HepG2 (cell line): Measurements from ENCODE around the gene GDPD4. TPM values are rescaled to one million over a fixed set of nuclear protein-coding genes. Genes with fewer than 3 reads are reported as not detected.

ENCODE experiments used
- DNMT1 ChIP-seq: sonication (generic); formaldehyde crosslinking; IDR thresholded peaks from 2 replicates; pipeline ENCODE4 v1.5.1; 2020; ENCODE audit warnings: mild to moderate bottlenecking, missing genetic modification reagents
- FOXK2 ChIP-seq: fragments of 450-650 bp; IDR thresholded peaks from 2 replicates; pipeline ENCODE4 v1.6.1; 2016
- HDAC1 ChIP-seq: sonication (generic); formaldehyde crosslinking; IDR thresholded peaks from 2 replicates; pipeline ENCODE4 v1.5.1; 2020; ENCODE audit warnings: mild to moderate bottlenecking, missing genetic modification reagents
- LCORL ChIP-seq, 2 experiments: fragments of 450-650 bp in 1 of 2; sonication (generic) in 1 of 2; formaldehyde crosslinking in 1 of 2; IDR thresholded peaks; 2 replicates each; pipeline versions ENCODE4 v1.5.0 to v1.6.1; 2017 to 2020; ENCODE audit warnings: antibody characterized with exemption in 1 of 2, missing genetic modification reagents in 1 of 2
- POGZ ChIP-seq: sonication (generic); formaldehyde crosslinking; IDR thresholded peaks from 2 replicates; pipeline ENCODE4 v1.4.0; 2020; ENCODE audit warnings: mild to moderate bottlenecking, missing genetic modification reagents
- RBFOX2 ChIP-seq: fragments of 200-400 bp; formaldehyde crosslinking; IDR thresholded peaks from 2 replicates; pipeline ENCODE4 v1.6.1; 2017; ENCODE audit warnings: low read depth, mild to moderate bottlenecking, low read length
- RNF219 ChIP-seq: sonication (generic); formaldehyde crosslinking; IDR thresholded peaks from 2 replicates; pipeline ENCODE4 v1.5.0; 2020; ENCODE audit warnings: mild to moderate bottlenecking, missing genetic modification reagents
- RXRA ChIP-seq: sonication (generic); formaldehyde crosslinking; IDR thresholded peaks from 2 replicates; pipeline ENCODE4 v1.5.1; 2020; ENCODE audit warnings: missing genetic modification reagents
- RXRB ChIP-seq: IDR thresholded peaks from 2 replicates; pipeline ENCODE4 v1.6.1; 2016; ENCODE audit warnings: borderline replicate concordance, missing genetic modification reagents, missing compliant biosample characterization
- SALL1 ChIP-seq: sonication (generic); formaldehyde crosslinking; IDR thresholded peaks from 2 replicates; pipeline ENCODE4 v1.8.0; 2022; ENCODE audit warnings: mild to moderate bottlenecking, missing genetic modification reagents
- SCMH1 ChIP-seq: sonication (generic); formaldehyde crosslinking; IDR thresholded peaks from 2 replicates; pipeline ENCODE4 v1.9.0; 2021; ENCODE audit warnings: missing genetic modification reagents, mild to moderate bottlenecking, borderline replicate concordance
- polyA plus RNA-seq, 8 experiments: library from polyadenylated mRNA; depleted of rRNA in 3 of 8; stranded (reverse) in 7 of 8; unstranded in 1 of 8; fragments of >200 nt; fragmentation: Illumina TruSeq in 4 of 8; extraction: Trizol in 4 of 8; gene quantifications; 2 replicates each; pipeline versions ENCODE4 v1.2.1 to v1.2.3, GENCODE V29; 2011 to 2016; ENCODE audit warnings: low read depth in 4 of 8, missing spikeins in 1 of 8, mixed read lengths in 1 of 8; ENCODE audit not compliant: insufficient read depth in 1 of 8
- total RNA-seq, 5 experiments: library from RNA; depleted of rRNA; stranded (reverse); fragments of >200 nt; fragmentation: Illumina TruSeq; extraction: Trizol; gene quantifications; 2 replicates each; pipeline ENCODE4 v1.2.3, GENCODE V29; 2016; ENCODE audit warnings: low read depth in 1 of 5
- TF ChIP-seq, protein P1 (sequence below): sonication (generic); formaldehyde crosslinking; IDR thresholded peaks from one replicate; pipeline ENCODE4 v1.5.1; 2020; ENCODE audit warnings: mild to moderate bottlenecking, missing genetic modification reagents; ENCODE audit errors: not compliant biosample characterization
- TF ChIP-seq, protein P2 (sequence below): sonication (generic); formaldehyde crosslinking; IDR thresholded peaks from 2 replicates; pipeline ENCODE4 v1.4.0; 2020; ENCODE audit warnings: missing genetic modification reagents, borderline replicate concordance
- TF ChIP-seq, protein P3 (sequence below): IDR thresholded peaks from 2 replicates; pipeline ENCODE4 v1.6.1; 2018; ENCODE audit warnings: missing genetic modification reagents, mild to moderate bottlenecking, missing compliant biosample characterization

Gene GDPD4
- total and polyA plus RNA-seq, 2 of the 13 experiments (the other 11 are each of a cell fraction or from before 2014, with no cell fraction given), result not detected

DNA sequence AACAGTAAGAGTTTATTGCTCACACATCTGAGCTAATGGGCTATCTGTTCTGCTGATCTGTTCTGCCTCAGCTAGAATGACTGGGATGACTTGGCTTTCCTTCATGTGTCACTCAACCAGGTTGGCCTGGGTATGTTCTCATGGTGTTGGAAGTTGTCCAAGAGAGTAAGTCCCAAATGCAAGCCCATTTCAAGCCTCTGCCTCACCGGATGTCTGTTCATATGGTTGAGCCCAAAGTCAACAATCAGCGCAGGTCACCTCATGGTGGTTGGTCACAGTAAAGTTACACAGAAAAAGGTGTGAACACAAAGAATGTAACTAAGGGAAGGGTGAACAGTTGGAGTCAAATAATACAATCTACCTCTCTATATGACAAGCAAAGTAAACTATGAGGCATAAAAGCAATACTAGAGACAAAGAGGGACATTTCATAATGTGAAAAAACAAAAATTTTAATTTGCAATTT lies 1.9 kb downstream of the GDPD4 start (continued):
- TF ChIP-seq, protein P1, sequence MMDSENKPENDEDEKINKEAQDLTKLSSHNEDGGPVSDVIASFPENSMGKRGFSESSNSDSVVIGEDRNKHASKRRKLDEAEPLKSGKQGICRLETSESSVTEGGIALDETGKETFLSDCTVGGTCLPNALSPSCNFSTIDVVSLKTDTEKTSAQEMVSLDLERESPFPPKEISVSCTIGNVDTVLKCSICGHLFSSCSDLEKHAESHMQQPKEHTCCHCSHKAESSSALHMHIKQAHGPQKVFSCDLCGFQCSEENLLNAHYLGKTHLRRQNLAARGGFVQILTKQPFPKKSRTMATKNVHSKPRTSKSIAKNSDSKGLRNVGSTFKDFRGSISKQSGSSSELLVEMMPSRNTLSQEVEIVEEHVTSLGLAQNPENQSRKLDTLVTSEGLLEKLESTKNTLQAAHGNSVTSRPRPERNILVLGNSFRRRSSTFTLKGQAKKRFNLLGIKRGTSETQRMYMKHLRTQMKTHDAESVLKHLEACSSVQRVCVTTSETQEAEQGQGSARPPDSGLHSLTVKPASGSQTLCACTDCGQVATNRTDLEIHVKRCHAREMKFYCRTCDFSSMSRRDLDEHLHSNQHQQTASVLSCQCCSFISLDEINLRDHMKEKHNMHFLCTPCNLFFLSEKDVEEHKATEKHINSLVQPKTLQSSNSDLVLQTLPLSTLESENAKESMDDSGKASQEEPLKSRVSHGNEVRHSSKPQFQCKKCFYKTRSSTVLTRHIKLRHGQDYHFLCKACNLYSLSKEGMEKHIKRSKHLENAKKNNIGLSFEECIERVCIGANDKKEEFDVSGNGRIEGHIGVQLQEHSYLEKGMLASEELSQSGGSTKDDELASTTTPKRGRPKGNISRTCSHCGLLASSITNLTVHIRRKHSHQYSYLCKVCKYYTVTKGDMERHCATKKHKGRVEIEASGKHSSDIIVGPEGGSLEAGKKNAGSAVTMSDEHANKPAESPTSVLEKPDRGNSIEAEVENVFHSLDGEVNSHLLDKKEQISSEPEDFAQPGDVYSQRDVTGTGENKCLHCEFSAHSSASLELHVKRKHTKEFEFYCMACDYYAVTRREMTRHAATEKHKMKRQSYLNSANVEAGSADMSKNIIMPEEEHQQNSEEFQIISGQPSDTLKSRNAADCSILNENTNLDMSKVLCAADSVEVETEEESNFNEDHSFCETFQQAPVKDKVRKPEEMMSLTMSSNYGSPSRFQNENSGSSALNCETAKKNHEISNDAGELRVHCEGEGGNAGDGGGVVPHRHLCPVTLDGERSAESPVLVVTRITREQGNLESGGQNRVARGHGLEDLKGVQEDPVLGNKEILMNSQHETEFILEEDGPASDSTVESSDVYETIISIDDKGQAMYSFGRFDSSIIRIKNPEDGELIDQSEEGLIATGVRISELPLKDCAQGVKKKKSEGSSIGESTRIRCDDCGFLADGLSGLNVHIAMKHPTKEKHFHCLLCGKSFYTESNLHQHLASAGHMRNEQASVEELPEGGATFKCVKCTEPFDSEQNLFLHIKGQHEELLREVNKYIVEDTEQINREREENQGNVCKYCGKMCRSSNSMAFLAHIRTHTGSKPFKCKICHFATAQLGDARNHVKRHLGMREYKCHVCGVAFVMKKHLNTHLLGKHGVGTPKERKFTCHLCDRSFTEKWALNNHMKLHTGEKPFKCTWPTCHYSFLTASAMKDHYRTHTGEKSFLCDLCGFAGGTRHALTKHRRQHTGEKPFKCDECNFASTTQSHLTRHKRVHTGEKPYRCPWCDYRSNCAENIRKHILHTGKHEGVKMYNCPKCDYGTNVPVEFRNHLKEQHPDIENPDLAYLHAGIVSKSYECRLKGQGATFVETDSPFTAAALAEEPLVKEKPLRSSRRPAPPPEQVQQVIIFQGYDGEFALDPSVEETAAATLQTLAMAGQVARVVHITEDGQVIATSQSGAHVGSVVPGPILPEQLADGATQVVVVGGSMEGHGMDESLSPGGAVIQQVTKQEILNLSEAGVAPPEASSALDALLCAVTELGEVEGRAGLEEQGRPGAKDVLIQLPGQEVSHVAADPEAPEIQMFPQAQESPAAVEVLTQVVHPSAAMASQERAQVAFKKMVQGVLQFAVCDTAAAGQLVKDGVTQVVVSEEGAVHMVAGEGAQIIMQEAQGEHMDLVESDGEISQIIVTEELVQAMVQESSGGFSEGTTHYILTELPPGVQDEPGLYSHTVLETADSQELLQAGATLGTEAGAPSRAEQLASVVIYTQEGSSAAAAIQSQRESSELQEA (CRISPR knock-in tag), result no peak
- TF ChIP-seq POGZ (0 out of 2 replicates have a peak, but pooled peaks have one; percentile 35), SCMH1 (CRISPR knock-in tag) (no peak), LCORL (IDR thresholded peaks at IDR 0.05) (no peak), LCORL (CRISPR knock-in tag; IDR thresholded peaks at IDR 0.05) (0 out of 2 replicates have a peak, but pooled peaks have one; percentile 35), RNF219 (CRISPR knock-in tag) (no peak), SALL1 (CRISPR knock-in tag) (peak; percentile 60), FOXK2 (no peak), RXRB (CRISPR knock-in tag) (peak; percentile 59; the same call in 1 of the 2 replicates), HDAC1 (CRISPR knock-in tag) (no peak), DNMT1 (CRISPR knock-in tag) (no peak), RXRA (CRISPR knock-in tag) (peak; percentile 22; the same call in 1 of the 2 replicates), RBFOX2 (no peak)
- TF ChIP-seq, protein P2, sequence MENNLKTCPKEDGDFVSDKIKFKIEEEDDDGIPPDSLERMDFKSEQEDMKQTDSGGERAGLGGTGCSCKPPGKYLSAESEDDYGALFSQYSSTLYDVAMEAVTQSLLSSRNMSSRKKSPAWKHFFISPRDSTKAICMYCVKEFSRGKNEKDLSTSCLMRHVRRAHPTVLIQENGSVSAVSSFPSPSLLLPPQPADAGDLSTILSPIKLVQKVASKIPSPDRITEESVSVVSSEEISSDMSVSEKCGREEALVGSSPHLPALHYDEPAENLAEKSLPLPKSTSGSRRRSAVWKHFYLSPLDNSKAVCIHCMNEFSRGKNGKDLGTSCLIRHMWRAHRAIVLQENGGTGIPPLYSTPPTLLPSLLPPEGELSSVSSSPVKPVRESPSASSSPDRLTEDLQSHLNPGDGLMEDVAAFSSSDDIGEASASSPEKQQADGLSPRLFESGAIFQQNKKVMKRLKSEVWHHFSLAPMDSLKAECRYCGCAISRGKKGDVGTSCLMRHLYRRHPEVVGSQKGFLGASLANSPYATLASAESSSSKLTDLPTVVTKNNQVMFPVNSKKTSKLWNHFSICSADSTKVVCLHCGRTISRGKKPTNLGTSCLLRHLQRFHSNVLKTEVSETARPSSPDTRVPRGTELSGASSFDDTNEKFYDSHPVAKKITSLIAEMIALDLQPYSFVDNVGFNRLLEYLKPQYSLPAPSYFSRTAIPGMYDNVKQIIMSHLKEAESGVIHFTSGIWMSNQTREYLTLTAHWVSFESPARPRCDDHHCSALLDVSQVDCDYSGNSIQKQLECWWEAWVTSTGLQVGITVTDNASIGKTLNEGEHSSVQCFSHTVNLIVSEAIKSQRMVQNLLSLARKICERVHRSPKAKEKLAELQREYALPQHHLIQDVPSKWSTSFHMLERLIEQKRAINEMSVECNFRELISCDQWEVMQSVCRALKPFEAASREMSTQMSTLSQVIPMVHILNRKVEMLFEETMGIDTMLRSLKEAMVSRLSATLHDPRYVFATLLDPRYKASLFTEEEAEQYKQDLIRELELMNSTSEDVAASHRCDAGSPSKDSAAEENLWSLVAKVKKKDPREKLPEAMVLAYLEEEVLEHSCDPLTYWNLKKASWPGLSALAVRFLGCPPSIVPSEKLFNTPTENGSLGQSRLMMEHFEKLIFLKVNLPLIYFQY (CRISPR knock-in tag), result peak; percentile 53; the same call in 1 of the 2 replicates
- TF ChIP-seq, protein P3, sequence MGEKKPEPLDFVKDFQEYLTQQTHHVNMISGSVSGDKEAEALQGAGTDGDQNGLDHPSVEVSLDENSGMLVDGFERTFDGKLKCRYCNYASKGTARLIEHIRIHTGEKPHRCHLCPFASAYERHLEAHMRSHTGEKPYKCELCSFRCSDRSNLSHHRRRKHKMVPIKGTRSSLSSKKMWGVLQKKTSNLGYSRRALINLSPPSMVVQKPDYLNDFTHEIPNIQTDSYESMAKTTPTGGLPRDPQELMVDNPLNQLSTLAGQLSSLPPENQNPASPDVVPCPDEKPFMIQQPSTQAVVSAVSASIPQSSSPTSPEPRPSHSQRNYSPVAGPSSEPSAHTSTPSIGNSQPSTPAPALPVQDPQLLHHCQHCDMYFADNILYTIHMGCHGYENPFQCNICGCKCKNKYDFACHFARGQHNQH (CRISPR knock-in tag), result 0 out of 2 replicates have a peak, but pooled peaks have one; percentile 36
